Measurements from ENCODE around the gene KLHL29. TPM values are rescaled to one million over a fixed set of nuclear protein-coding genes. Genes with fewer than 3 reads are reported as not detected.
A peak's percentile ranks its signal among the peaks of the same experiment; 100 is the strongest.

KLHL29 gene
- total RNA-seq, 1 donor from 2014 or later = 8.4 TPM

DNA sequence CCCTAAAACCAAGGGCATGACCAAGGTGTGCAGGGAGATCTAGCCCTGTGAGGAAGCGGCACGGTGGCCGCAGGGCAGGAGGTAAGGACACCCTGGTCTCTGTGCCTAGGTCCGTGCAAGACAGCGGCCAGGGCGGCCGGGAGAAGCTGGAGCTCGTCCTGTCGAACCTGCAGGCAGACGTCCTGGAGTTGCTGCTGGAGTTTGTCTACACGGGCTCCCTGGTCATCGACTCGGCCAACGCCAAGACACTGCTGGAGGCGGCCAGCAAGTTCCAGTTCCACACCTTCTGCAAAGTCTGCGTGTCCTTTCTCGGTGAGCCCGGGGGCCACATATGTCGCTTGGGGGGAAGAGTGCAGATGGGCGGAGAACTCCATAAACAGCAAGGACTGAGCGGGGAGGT, 306.6 kb downstream of the KLHL29 start:
- peaks cover 10% of the 10 kb centered on the region for H3K4me1 Mint-ChIP-seq
- peaks cover 7% of the 10 kb centered on the region for H3K36me3 Mint-ChIP-seq (ENCODE audit: low read depth)
- H3K27ac Mint-ChIP-seq (ENCODE audit: unreplicated experiment) = peak overlapping the region; percentile 81
- H3K27me3 Mint-ChIP-seq (ENCODE audit: low read depth) = no peaks in the 10 kb centered on the region
- no peak for DNase-seq (ENCODE audit: low read depth, low spot score)
- TF ChIP-seq, protein P1, sequence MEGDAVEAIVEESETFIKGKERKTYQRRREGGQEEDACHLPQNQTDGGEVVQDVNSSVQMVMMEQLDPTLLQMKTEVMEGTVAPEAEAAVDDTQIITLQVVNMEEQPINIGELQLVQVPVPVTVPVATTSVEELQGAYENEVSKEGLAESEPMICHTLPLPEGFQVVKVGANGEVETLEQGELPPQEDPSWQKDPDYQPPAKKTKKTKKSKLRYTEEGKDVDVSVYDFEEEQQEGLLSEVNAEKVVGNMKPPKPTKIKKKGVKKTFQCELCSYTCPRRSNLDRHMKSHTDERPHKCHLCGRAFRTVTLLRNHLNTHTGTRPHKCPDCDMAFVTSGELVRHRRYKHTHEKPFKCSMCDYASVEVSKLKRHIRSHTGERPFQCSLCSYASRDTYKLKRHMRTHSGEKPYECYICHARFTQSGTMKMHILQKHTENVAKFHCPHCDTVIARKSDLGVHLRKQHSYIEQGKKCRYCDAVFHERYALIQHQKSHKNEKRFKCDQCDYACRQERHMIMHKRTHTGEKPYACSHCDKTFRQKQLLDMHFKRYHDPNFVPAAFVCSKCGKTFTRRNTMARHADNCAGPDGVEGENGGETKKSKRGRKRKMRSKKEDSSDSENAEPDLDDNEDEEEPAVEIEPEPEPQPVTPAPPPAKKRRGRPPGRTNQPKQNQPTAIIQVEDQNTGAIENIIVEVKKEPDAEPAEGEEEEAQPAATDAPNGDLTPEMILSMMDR (conservative IDR thresholded peaks at IDR 0.05) = no peak
- H3K4me3 Mint-ChIP-seq = no peak overlapping the region
- H3K9me3 Mint-ChIP-seq = no peaks in the 10 kb centered on the region

DNA sequence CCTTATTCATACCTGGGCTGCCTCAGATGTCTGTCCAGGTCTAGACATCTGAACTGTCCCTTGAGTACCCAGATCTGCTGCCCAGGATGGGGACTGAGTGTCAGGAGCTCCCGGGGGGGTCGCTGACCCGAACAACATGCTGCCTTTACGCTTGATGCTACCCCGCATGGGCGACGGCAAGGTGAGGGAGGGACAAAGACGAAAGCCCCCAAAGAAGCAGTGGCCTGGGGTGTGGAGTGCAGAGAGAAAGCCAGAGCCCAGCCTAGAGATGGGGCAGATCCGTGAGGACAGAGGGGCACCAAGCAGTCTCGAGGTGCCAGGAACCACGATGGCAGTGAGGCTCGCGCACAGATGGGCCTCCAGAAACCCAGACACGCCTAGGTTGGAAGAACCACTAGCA, 307.3 kb downstream of the KLHL29 start:
- H3K9me3 Mint-ChIP-seq = no peaks in the 10 kb centered on the region
- DNase-seq (ENCODE audit: low read depth, low spot score) = no peak
- no peak overlapping the region for H3K4me3 Mint-ChIP-seq
- H3K4me1 Mint-ChIP-seq = peaks cover 10% of the 10 kb centered on the region
- H3K36me3 Mint-ChIP-seq (ENCODE audit: low read depth) = peaks cover 7% of the 10 kb centered on the region
- H3K27ac Mint-ChIP-seq (ENCODE audit: unreplicated experiment) = no peak overlapping the region
- TF ChIP-seq, protein P1 (conservative IDR thresholded peaks at IDR 0.05) = no peak
- H3K27me3 Mint-ChIP-seq (ENCODE audit: low read depth) = no peaks in the 10 kb centered on the region

DNA sequence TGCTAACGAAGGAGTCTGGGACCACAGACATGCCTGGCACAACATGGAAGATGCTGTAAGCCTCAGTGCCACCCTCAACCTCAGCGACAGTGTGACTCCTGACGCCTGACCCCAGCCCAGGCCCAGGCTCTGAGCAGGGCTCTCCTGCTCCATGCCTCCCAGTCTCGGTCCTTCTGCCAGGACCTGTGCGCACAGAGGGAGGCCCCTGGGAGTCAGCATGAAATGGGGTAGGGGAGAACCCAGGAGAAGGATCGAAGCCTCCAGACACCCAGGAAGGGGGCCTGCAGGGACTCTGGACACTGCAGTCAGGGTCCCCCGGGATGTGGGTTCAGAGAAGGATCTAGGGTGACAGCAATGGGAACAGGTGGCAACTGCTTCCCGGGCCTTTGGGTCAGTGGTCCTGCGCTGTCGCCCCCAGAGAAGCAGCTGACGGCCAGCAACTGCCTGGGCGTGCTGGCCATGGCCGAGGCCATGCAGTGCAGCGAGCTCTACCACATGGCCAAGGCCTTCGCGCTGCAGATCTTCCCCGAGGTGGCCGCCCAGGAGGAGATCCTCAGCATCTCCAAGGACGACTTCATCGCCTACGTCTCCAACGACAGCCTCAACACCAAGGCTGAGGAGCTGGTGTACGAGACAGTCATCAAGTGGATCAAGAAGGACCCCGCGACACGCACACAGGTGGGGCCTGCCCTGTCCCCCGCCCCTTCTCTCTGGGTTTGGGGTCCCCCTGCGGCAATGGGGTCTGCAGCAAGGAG, 308.0 kb downstream of the KLHL29 start:
- Mint-ChIP-seq H3K27me3 (ENCODE audit: low read depth) (no peaks in the 10 kb centered on the region), H3K36me3 (ENCODE audit: low read depth) (peaks cover 11% of the 10 kb centered on the region), H3K4me1 (peaks cover 14% of the 10 kb centered on the region), H3K9me3 (no peaks in the 10 kb centered on the region), H3K4me3 (no peak overlapping the region), H3K27ac (ENCODE audit: unreplicated experiment) (no peak overlapping the region)
- DNase-seq (ENCODE audit: low read depth, low spot score) = no peak
- TF ChIP-seq, protein P1 (conservative IDR thresholded peaks at IDR 0.05) = no peak

DNA sequence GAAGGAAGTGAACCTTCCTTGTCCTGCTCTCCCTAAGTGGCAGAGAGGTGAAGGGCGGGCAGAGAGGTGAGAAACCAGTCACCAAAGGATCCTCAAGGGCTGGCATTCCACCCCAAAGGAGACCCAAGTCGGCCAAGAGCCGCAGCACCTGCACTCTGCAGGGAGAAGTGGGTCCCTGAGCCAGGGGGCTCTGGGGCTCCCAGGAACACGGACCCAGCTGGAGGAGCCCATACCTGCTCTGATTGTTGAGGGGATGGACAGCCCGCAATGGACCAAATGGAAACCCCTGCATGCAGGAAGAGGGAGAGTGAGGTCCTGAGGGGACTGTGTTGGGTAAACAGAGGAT, 308.6 kb downstream of the KLHL29 start:
- DNase-seq (ENCODE audit: low read depth, low spot score) = no peak
- Mint-ChIP-seq H3K27me3 (ENCODE audit: low read depth) (no peaks in the 10 kb centered on the region), H3K27ac (ENCODE audit: unreplicated experiment) (no peak overlapping the region), H3K4me1 (peaks cover 14% of the 10 kb centered on the region), H3K36me3 (ENCODE audit: low read depth) (peaks cover 14% of the 10 kb centered on the region), H3K4me3 (no peak overlapping the region), H3K9me3 (no peaks in the 10 kb centered on the region)
- TF ChIP-seq, protein P1 (conservative IDR thresholded peaks at IDR 0.05) = no peak

DNA sequence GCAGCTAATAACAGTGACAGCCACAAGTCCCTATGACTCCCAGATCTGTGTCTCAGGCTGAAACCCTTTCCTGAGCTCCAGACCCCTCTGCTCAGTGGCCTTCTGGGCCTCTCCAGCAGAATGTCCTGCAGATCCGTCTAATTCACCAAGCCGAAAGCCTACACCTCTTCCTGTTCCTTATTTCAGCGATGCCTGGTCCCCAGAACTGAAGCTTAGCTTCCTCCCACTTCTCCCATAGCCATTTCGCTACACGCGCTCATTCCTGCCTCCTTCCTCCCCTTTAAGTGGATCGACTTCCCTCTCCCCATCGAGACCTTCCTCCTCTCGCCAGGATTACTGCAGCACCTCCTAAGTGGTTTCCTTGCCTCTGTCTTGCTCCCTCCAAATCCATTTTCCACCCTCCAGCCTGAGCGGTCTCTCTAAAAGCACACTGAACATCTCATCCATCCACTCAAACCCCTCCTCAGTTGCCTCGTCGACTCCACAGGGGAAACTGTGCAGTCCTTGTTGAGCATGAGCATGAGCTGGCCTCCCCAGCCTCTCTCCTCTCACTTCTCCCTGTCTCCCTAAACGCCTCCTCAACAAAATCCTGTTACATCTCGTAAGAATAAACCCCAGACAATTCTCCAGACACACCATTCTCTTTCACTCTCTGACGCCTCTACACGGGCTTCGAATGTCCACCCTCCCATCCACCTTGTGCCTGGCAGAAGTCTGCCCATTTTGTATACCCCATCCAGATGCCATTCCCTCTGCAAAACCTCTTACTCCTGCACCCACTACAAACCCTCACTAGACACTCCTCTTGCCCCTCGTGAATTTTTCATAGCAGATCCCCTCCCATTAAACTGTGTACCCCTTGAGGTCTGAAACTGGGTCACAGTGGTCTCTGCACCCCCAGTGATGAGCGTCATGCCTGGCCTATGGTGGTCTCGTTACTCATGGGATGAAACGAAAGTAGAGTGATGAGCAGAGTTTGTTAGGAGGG, 309.4 kb downstream of the KLHL29 start:
- no peak for DNase-seq (ENCODE audit: low read depth, low spot score)
- peaks cover 14% of the 10 kb centered on the region for H3K36me3 Mint-ChIP-seq (ENCODE audit: low read depth)
- H3K4me3 Mint-ChIP-seq = peak overlapping the region; percentile 10
- TF ChIP-seq, protein P1 (conservative IDR thresholded peaks at IDR 0.05) = no peak
- peak overlapping the region; percentile 36 for H3K27ac Mint-ChIP-seq (ENCODE audit: unreplicated experiment)
- no peaks in the 10 kb centered on the region for H3K27me3 Mint-ChIP-seq (ENCODE audit: low read depth)
- H3K9me3 Mint-ChIP-seq = no peaks in the 10 kb centered on the region
- H3K4me1 Mint-ChIP-seq = peaks cover 13% of the 10 kb centered on the region
